ENCODE data around the gene TXK.

TXK gene

GRCh38 chr4:48082956-48083355 is 51.1 kb downstream of the TXK start:
- Histone ChIP-seq H3K36me3 (ENCODE audit: insufficient read depth, low read length) (no peaks in the 10 kb centered on the region), H3K27me3 (ENCODE audit: insufficient read depth, low read length) (no peaks in the 10 kb centered on the region), H3K9me2 (ENCODE audit: low read depth, low read length) (no peaks in the 10 kb centered on the region), H3K9ac (ENCODE audit: low read length) (no peak overlapping the region), H4K20me1 (ENCODE audit: insufficient read depth, low read length) (no peaks in the 10 kb centered on the region), H3K4me2 (ENCODE audit: low read length) (no peak overlapping the region), H3K9me3 (ENCODE audit: low read length) (no peaks in the 10 kb centered on the region), H3K4me3 (ENCODE audit: low read depth, low read length, poor library complexity, severe bottlenecking) (no peak overlapping the region), H3K79me2 (ENCODE audit: insufficient read depth, low read length) (no peaks in the 10 kb centered on the region), H2AFZ (ENCODE audit: low read length) (no peak overlapping the region), H3F3A (ENCODE audit: insufficient read depth, low read length) (no peaks in the 10 kb centered on the region), H3K4me1 (ENCODE audit: insufficient read depth, low read length, severe bottlenecking) (no peaks in the 10 kb centered on the region), H3K27ac (ENCODE audit: low read depth, low read length, poor library complexity, severe bottlenecking) (no peak overlapping the region)
- no peak for TF ChIP-seq CTCF (IDR thresholded peaks at IDR 0.05; ENCODE audit: low read length)
- no peak for TF ChIP-seq EZH2 (IDR thresholded peaks at IDR 0.05; ENCODE audit: borderline replicate concordance, low read length)

GRCh38 chr4:48081196-48081595 is 52.9 kb downstream of the TXK start:
- H3K4me2 ChIP-seq (ENCODE audit: low read length): no peak overlapping the region
- no peak overlapping the region for H3K9ac ChIP-seq (ENCODE audit: low read length)

GRCh38 chr4:48079972-48080391 is 54.1 kb downstream of the TXK start:
- H3K4me2 ChIP-seq (ENCODE audit: low read length): no peak overlapping the region
- no peaks in the 10 kb centered on the region for H3K9me3 ChIP-seq (ENCODE audit: low read length)
- H2AFZ ChIP-seq (ENCODE audit: low read length): no peak overlapping the region
- no peak overlapping the region for H3K9ac ChIP-seq (ENCODE audit: low read length)
- no peaks in the 10 kb centered on the region for H3F3A ChIP-seq (ENCODE audit: insufficient read depth, low read length)
- H3K9me2 ChIP-seq (ENCODE audit: low read depth, low read length): no peaks in the 10 kb centered on the region
- no peak overlapping the region for H3K4me3 ChIP-seq (ENCODE audit: low read depth, low read length, poor library complexity, severe bottlenecking)
- no peak for TF ChIP-seq EZH2 (IDR thresholded peaks at IDR 0.05; ENCODE audit: borderline replicate concordance, low read length)
- no peak for TF ChIP-seq CTCF (IDR thresholded peaks at IDR 0.05; ENCODE audit: low read length)
- no peaks in the 10 kb centered on the region for H3K79me2 ChIP-seq (ENCODE audit: insufficient read depth, low read length)
- H3K4me1 ChIP-seq (ENCODE audit: insufficient read depth, low read length, severe bottlenecking): no peaks in the 10 kb centered on the region
- no peak overlapping the region for H3K27ac ChIP-seq (ENCODE audit: low read depth, low read length, poor library complexity, severe bottlenecking)
- H4K20me1 ChIP-seq (ENCODE audit: insufficient read depth, low read length): no peaks in the 10 kb centered on the region
- no peaks in the 10 kb centered on the region for H3K27me3 ChIP-seq (ENCODE audit: insufficient read depth, low read length)
- H3K36me3 ChIP-seq (ENCODE audit: insufficient read depth, low read length): no peaks in the 10 kb centered on the region

More at GRCh38 chr4:48081196-48081595, 52.9 kb downstream of the TXK start:
- no peaks in the 10 kb centered on the region for H3K4me1 ChIP-seq (ENCODE audit: insufficient read depth, low read length, severe bottlenecking)
- no peak overlapping the region for H3K4me3 ChIP-seq (ENCODE audit: low read depth, low read length, poor library complexity, severe bottlenecking)
- TF ChIP-seq CTCF (IDR thresholded peaks at IDR 0.05; ENCODE audit: low read length): no peak
- TF ChIP-seq EZH2 (IDR thresholded peaks at IDR 0.05; ENCODE audit: borderline replicate concordance, low read length): no peak
- H3K9me2 ChIP-seq (ENCODE audit: low read depth, low read length): no peaks in the 10 kb centered on the region
- H3F3A ChIP-seq (ENCODE audit: insufficient read depth, low read length): no peaks in the 10 kb centered on the region
- no peaks in the 10 kb centered on the region for H3K9me3 ChIP-seq (ENCODE audit: low read length)
- H4K20me1 ChIP-seq (ENCODE audit: insufficient read depth, low read length): no peaks in the 10 kb centered on the region
- H3K27me3 ChIP-seq (ENCODE audit: insufficient read depth, low read length): no peaks in the 10 kb centered on the region
- H3K36me3 ChIP-seq (ENCODE audit: insufficient read depth, low read length): no peaks in the 10 kb centered on the region
- H2AFZ ChIP-seq (ENCODE audit: low read length): no peak overlapping the region
- no peak overlapping the region for H3K27ac ChIP-seq (ENCODE audit: low read depth, low read length, poor library complexity, severe bottlenecking)
- H3K79me2 ChIP-seq (ENCODE audit: insufficient read depth, low read length): no peaks in the 10 kb centered on the region
